Endometrial microvascular endothelial cells (primary cell): ENCODE results near the gene LDLRAD4. TPM values are rescaled to one million over a fixed set of nuclear protein-coding genes. Genes with fewer than 3 reads are reported as not detected.

Experiments used
- in situ Hi-C: cut with HindIII; loops from 2 replicates; pipeline ENCODE4 v1.10.0; 2017; ENCODE audit warnings: low sequenced_read_pairs, low pct_unique_long_range_greater_than_20kb; ENCODE audit errors: inconsistent ontology term
- total RNA-seq: library from RNA; depleted of rRNA; stranded (reverse); fragments of >200 nt; gene quantifications from one replicate; pipeline ENCODE4 v1.2.3, GENCODE V29; 2015; ENCODE audit errors: inconsistent ontology term

Gene LDLRAD4
- total RNA-seq, 1 donor from 2014 or later = 0.93 TPM

DNA sequence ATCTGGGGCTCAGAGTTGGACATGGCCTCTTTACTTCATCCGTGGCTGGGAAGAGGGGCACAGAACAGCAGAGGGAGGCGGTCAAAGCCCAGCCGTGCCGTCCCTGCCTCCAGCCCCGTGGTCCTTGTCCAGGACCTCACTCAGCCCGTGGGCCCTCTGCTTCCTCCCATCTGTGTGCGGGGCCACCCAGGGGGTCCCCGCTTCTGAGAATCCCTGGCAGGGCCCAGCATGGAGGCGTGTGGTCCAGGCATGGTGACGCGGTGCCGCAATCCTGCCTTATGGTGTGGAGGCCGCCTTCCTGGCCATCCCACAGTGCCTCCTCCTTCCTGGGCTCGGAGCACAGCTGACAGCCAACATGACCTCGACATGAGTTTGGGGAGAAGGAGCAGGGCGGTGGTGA, 275.2 kb downstream of the LDLRAD4 start:
- in situ Hi-C loops = no loop called here

DNA sequence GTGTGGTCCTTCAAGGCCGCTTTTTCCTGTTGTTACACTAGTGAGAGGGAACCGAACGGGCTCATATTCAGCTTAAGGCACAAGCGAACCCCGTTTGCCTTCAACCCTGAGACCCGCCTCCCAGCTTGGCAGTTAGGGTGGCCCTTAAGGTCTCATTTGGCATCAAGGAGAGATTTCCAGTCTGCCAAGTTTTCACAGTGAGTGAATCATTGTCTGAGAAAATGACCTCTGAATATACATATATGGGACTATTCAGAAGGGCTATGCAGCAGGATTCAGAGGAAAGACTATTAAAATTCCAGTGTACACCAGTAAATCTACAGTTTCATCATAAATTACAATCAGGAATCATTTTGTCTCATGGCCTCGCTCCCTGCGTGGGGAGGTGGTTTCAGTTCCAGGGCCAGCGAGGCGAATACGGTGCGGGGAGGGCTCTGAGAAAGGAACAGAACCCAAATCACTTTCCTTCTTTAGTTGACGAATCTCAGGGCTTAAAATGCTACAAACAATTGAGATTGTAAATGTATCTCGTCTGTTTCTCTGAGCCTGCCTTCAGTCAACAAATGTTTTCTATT, 276.4 kb downstream of the LDLRAD4 start:
- in situ Hi-C loops = no loop called here

DNA sequence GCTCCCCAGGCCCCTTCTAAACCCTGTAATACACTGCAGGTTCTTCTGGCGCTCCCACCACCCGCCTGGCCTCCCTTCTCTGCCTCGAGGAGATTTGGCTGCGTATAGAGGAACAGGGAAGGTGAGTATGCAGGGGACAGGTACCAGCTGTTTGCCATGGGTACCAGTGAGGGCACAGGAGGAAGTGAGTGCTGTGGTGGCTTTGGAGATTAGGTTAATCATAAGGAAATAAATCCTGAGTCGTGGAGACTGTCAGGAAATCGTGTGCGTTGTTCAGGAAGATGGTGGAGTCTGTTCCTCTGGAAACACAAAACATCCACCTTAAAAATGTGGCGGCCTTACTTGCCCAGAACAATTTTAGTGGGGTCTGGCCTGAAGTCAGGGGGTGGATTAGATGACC, 277.4 kb downstream of the LDLRAD4 start:
- in situ Hi-C loops = no loop called here

DNA sequence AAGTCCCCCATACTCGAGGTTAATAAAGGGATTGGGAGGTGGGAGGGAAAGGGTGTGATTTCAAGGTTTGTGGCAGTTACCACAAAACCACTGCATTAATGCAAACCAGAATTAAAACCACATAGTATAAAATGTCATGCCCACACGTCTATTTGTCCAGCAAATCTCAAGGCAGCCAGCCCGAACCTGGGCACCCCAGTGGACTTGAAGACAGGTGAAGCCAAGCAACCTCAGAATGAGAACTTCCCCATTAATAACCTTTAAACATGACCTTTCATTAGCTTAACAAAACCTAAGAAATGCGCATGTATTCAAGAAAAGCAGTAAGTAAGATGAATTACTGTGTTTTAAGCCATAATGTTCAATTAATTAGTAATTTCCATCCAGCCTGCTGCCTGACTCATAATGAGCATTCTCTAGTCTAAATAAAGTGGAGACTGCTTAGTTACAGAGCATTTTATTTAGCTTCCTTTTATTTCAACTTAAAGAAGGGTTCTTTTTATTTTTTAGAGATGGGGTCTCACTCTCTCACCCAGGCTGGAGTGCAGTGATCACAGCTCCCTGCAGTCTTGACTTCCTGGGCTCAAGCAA, 278.2 kb downstream of the LDLRAD4 start:
- in situ Hi-C loops = no loop called here

DNA sequence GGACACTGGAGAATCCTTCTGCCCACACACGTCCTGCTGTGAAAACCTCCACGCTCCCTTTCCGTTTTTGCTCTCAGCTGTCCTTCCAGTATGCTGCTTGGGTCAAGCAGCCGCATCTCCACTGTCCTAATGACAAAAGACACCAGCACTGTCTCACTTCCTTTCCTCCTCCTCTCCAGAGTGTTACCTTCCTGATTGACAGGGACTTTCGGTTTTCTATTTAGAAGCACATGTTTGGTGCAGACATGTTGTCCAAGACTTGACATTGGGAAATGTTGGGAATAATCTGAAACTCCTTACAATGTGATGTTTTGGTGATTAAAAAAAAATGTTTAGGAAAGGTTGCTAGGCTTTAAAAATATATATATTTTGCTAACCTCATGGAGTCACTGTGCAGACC, 281.2 kb downstream of the LDLRAD4 start:
- in situ Hi-C loops = no loop called here

DNA sequence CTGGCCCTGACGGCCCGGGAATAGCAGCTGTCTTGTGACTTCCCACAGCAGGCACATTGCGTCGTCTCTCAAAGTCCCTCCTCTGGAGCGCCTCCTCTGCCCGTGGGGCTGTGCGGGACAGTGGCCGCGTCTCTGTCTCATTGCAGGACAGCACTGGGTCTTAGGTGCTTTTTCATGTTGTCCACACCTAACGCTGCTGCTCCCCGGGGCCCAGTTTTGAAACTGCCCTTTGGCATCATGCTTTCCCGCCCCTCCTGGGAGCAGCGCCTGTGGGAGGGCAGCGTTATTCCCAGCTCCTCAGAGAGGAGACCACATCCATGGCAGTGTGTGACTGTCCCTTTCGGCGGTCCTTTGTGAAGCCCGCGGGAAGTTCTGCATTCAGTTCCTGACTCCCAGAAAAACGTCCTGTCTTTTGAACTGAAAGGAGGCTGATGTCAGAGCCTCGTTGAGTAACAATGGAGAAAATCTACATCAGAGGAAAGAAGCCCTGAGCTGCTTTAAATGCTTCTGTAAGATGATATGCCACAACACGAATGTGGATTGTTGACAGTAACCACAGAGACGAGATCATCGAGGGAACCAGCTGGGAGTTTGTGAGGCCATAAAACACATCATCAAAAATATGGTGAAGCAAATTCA, 281.8 kb downstream of the LDLRAD4 start:
- in situ Hi-C loops = no loop called here

DNA sequence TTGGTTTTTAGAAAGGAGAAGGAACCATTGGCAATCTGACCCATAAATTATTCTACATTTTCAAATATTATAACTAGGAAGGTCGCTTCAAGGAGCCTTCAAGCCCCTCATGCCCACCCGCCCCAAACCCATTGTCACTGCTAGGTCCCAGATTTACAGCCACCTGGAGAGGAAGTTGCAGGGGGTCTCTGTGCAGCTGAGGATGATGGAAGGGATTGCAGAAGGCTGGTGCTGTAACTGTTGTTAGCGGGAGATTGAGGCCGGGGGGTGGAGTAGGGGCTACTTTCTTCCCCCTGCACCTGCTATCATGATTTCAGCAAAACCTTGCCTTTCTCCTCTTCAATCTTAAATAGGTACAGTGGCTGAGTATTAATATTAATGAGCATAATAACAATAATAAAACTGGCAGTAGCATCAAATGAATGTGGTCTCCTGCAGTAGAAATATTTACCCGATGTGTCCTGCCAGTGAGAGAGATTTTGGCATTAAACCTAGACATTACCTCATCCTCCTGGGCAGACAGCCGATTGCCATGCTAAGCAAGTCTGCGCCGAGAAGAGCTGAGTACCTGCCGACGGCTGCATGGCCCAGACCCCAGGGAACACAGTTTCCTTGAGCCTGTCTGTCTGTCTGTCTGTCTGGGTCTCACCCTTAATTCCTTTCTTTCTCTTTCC, 282.4 kb downstream of the LDLRAD4 start:
- in situ Hi-C loops = no loop called here

DNA sequence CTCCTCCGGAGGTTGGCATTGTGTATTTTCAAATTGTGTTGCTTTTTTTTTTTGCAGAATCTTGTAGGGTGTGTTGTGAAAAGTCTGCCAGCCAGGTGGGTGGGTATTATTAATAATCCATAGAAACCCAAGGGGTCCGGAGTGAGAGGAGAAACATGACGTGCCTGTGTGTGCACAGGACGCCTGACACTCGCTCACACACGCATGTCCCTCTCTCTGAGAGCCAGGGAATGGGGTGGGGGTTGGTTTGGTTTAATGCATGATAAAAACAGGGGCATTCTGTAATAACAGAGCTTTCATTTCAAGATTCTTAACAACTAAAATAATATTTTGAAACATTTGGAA, 283.0 kb downstream of the LDLRAD4 start:
- in situ Hi-C loops = no loop called here

DNA sequence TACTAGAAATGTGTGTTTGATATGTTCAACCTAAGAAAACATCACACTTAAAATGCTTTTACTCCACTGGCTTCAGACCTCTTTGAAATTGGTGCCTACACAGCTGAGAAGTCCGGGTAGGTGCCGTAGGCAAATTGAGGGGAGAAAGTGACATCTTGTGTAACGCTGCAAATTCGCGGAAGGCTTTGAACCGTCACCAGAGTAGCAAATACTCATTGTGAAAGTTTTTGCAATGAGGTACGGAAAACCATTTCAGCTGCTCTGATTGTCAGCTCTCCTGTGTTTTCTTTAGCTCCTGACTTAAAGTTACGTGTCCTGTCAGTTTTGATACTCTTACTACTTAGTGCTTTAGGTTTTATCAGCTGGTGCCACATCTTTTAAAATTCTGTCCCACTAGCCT, 283.3 kb downstream of the LDLRAD4 start:
- in situ Hi-C loops = no loop called here

DNA sequence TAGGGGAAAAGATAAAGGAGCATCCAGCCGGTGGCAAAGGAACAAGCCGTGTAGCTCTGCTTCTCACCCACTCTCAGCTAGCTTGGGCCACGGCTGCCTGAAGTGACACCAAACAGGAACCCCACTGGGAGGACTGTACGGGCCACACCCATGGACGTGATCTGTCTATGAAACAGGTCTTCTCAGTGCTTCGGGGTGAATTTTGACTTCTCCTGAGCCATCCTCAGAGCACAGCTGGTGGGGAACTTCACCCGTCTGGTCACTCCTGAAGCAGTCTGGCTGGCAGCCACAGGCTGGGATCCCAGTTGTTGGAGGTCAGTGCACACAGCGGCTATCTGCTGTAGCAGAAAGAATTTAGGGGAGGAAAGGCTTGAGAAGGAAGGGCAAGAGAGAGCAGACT, 284.0 kb downstream of the LDLRAD4 start:
- in situ Hi-C loops = no loop called here

DNA sequence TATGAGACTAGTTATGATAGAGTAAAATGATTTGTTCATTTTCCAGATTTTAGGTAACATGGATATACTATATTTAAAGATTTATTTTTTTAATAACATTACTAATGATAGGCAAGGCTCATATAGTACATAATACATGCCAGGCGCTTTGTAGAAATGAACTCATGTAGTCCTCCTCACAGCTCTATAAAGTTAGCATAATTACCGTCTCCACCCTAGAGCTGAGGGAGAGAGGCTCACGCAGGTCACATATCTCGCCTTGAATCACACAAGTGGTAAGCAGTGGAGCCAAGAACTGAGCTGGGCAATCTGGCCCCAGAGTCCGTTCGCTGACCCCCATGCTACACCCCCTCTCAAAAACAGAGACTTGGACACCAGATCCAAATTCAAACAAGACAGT, 285.3 kb downstream of the LDLRAD4 start:
- in situ Hi-C loops = no loop called here

DNA sequence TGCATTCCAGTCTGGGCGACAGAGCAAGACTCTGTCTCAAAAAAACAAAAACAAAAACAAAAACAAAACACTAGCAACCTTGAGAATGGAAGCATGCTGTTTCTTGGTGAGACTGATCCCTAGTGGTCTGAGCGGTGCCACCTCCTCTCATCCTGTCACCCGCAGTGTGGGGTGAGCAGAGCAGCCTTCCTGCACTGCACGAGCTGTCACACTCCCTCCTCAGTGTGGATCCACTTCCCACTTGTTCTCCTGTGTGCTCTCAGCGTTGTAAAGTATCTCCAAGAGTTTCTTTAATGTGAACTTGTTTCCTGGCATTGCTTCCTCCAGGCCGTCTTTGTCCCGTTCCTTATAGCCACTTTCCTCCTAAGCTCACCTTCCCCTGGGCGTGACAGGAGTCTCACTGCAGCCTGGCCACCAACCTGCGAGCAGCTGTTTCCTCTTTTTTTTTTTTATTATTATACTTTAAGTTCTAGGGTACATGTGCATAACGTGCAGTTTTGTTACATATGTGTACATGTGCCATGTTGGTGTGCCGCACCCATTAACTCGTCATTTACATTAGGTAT, 287.3 kb downstream of the LDLRAD4 start:
- in situ Hi-C loops = no loop called here

DNA sequence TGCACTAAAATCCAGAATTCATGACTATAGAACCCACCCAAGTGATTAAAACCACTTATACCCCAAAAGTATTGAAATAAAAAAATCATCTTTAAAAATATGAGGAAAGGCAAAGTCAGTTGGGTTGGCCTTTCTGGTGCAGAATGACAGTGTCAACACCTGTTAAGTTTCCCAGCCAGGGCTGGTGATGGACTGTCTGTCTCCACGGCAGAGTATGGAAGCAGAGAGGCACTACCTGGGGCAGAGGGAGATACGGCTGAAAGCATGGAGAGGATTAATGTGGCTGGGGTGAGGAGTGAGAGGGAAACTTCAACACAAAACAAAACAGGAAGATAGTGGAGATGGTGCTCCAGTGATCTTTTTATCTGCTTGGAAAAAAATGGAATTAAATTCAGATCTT, 292.0 kb downstream of the LDLRAD4 start:
- in situ Hi-C loops = no loop called here

DNA sequence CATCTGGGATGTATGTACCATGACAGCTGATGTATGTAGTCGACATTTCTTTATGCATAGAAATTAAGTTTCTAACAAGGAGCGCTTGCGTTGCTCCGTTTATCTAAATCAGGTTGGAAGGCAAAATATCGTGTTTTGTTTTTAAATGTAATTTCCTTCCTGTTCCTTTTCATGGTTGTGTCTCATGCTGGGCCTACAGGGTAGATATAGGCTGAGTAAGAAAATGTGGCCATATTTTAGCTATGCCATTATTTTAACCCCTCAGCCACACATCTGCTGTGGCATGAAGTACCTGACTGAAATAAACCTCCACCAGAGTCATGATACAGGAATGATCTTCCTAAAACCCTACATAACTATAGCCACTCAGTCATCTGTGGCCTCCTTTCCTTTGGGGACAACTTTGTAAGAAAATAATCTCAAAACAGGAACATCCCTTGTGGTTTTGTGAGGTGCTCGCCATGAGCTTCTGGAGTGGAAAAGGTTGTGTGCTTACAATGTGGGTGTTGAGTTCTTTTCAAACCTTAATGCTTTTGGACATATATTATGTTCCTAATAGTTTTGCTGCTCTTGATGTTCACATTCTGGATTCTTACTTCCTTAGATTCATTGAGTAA, 293.5 kb downstream of the LDLRAD4 start:
- in situ Hi-C loops = no loop called here

DNA sequence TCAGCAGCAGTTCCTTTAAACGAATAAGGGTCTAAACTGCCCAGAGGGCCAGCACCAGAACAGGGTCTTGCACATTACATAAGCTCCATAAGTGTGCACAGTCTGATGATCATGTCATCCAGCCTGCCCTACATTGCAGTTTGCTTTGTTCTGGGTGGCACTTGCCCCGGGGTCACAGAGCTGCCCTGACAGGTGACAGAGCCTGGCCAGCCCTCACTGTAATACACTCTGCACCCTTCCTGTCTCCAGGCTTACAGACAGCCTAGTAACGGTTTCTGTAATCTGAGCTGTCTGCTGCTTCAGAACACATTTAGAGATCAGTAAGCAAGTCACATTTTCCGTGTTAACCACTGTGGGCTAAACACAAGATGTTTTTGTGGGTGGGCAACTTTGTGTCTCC, 294.5 kb downstream of the LDLRAD4 start:
- in situ Hi-C loops = no loop called here

DNA sequence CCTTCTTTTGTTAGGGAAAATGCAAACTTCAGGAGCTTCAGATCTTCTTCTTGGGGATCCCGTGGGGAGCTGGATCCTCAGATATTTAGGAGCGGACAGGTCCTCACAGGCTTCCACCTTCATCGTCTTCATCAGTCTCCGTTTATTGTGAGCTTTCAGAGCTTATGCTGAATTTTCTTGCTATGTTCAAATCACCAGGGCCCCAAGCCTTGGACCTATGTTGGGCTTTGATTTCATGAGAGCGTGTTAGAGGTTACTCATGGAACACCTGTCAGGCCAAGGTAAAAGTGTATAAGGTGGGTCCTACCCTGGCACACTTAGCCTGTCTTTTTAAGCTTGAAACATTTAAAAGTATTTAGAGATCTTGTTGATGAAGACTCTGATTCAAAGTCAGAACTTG, 294.9 kb downstream of the LDLRAD4 start:
- in situ Hi-C loops = no loop called here

DNA sequence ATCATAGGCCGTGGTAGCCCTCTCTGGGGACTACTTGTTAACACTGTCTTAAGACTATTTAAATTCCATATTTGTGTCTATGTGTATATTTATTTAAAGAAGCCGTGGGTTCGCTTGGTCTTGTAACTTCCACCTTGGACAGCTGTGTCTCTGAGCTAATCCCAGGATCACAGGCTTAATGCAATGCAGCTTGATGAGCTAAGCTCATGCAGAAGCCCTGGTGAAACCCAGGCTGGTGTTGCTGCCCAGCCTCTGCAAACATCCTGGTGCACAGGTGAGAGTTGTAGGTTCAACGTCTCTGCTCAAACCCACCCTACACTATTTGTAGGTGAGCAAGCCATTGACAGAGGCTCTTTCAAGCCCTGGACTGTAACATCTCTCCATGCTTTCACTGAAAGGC, 296.0 kb downstream of the LDLRAD4 start:
- in situ Hi-C loops = no loop called here

DNA sequence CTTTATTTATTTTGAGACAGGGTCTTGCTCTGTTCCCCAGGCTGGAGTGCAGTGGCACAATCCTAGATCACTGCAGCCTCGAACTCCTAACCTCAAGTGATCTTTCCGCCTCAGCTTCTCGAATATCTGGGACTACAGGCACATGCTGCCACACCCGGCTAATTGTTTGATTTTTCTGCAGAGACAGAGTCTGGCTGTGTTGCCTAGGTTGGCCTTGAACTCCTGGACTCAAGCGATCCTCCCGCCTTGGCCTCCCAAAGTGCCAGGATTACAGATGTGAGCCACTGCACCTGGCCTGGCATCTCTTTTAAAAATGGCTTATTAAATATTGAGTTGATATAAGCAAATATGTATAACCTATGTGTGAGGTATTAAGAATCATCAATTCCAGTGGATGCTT, 298.3 kb downstream of the LDLRAD4 start:
- in situ Hi-C loops = no loop called here

DNA sequence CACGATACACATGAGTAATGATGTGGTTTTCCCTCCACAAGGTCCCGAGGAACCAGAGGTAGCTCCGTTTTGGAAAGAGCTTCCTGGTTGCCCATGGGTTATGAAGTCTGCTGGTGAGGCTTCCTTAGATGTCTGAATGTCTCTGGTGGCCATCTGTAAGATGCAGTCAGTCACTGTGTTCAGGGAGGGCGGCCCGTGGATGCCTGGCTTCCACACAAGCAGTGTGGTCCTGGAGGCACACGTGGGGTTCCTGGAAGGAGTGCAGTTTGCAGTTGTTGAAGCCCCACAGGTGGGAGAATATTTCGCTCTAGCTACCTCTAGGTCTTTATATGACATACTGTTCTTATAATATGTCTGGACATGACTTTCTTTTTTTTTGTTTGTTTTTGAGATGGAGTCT, 298.8 kb downstream of the LDLRAD4 start:
- in situ Hi-C loops = no loop called here

DNA sequence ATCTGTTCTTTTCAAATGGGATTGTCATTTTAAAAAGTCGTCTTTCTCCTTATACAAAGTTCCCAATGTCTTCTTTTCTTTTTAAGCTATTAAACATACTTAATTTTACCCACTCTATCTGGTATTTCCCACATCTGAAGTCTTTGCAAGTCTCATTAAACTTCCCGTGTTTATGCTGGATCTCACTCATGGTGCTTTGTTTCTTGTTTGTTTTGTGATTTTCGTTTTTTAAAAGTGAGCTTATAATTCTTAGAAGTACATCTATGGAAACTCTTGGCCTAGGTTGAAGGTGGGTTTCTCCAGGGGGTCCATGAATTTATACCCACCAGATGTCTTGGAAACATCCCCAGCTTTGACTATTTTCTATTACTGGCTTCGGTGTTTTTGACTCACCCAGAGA, 299.8 kb downstream of the LDLRAD4 start:
- in situ Hi-C loops = no loop called here
